Type B pancreatic cell (in vitro differentiated cells): ENCODE results near the gene ADAMTSL5. TPM values are rescaled to one million over a fixed set of nuclear protein-coding genes. Genes with fewer than 3 reads are reported as not detected.
"Not testable (repeated sequence)": the region's sequence is repeated elsewhere in the genome, so short reads cannot be mapped to it uniquely, and the experiment has no call there.

Experiments
- DNase-seq: peaks from one replicate; pipeline ENCODE4 v3.0.0; 2021; ENCODE audit warnings: mixed read lengths; ENCODE audit not compliant: unreplicated experiment; ENCODE audit errors: extremely low spot score
- H3K27ac Mint-ChIP-seq: 2 replicates; pipeline ENCODE4 v1.8.0; 2021; ENCODE audit warnings: mild to moderate bottlenecking, mixed read lengths
- H3K27me3 Mint-ChIP-seq: 2 replicates; pipeline ENCODE4 v1.8.0; 2021; ENCODE audit warnings: mixed read lengths
- H3K36me3 Mint-ChIP-seq: 2 replicates; pipeline ENCODE4 v1.8.0; 2021; ENCODE audit warnings: mixed read lengths
- H3K4me1 Mint-ChIP-seq: one replicate; pipeline ENCODE4 v1.8.0; 2021; ENCODE audit warnings: mixed read lengths; ENCODE audit not compliant: unreplicated experiment
- H3K4me3 Mint-ChIP-seq: 2 replicates; pipeline ENCODE4 v1.8.0; 2021; ENCODE audit warnings: mild to moderate bottlenecking, mixed read lengths
- H3K9me3 Mint-ChIP-seq: 2 replicates; pipeline ENCODE4 v1.8.0; 2021; ENCODE audit warnings: mixed read lengths
- CTCF ChIP-seq: fragments of 200-600 bp; sonication (generic); conservative IDR thresholded peaks from 2 replicates; pipeline ENCODE4 v1.5.0; 2021; ENCODE audit warnings: antibody characterized with exemption, mild to moderate bottlenecking
- total RNA-seq: library from RNA; stranded (reverse); gene quantifications from 2 replicates; pipeline ENCODE4 v1.2.1, GENCODE V29; 2021; ENCODE audit warnings: low replicate concordance

The ADAMTSL5 gene
- total RNA-seq, 1 donor from 2014 or later = 3.4 TPM

GRCh38 chr19:1483131-1483978 lies 29.5 kb downstream of the ADAMTSL5 start:
- TF ChIP-seq CTCF = no peak
- H3K36me3 Mint-ChIP-seq = peaks cover 4% of the 10 kb centered on the region
- no peaks in the 10 kb centered on the region for H3K9me3 Mint-ChIP-seq
- H3K4me1 Mint-ChIP-seq = peaks cover 6% of the 10 kb centered on the region
- H3K27ac Mint-ChIP-seq = no peak overlapping the region
- no peaks in the 10 kb centered on the region for H3K27me3 Mint-ChIP-seq
- H3K4me3 Mint-ChIP-seq = no peak overlapping the region
- DNase-seq = no peak

GRCh38 chr19:1482361-1483130 lies 30.3 kb downstream of the ADAMTSL5 start:
- H3K9me3 Mint-ChIP-seq = no peaks in the 10 kb centered on the region
- H3K4me1 Mint-ChIP-seq = peaks cover 6% of the 10 kb centered on the region
- TF ChIP-seq CTCF = no peak
- H3K4me3 Mint-ChIP-seq = peak overlapping the region; percentile 47
- DNase-seq = no peak
- no peak overlapping the region for H3K27ac Mint-ChIP-seq
- peaks cover 4% of the 10 kb centered on the region for H3K36me3 Mint-ChIP-seq
- no peaks in the 10 kb centered on the region for H3K27me3 Mint-ChIP-seq

GRCh38 chr19:1481893-1482360 lies 30.9 kb downstream of the ADAMTSL5 start:
- DNase-seq = peak; percentile 70
- H3K36me3 Mint-ChIP-seq = peaks cover 4% of the 10 kb centered on the region
- no peaks in the 10 kb centered on the region for H3K27me3 Mint-ChIP-seq
- H3K4me3 Mint-ChIP-seq = no peak overlapping the region
- H3K9me3 Mint-ChIP-seq = no peaks in the 10 kb centered on the region
- H3K27ac Mint-ChIP-seq = no peak overlapping the region
- peaks cover 6% of the 10 kb centered on the region for H3K4me1 Mint-ChIP-seq
- no peak for TF ChIP-seq CTCF

- H3K4me3 Mint-ChIP-seq = no peak overlapping the region
- no peaks in the 10 kb centered on the region for H3K9me3 Mint-ChIP-seq
- no peak for TF ChIP-seq CTCF
- H3K4me1 Mint-ChIP-seq = peaks cover 6% of the 10 kb centered on the region
- no peak overlapping the region for H3K27ac Mint-ChIP-seq
- no peak for DNase-seq
- no peaks in the 10 kb centered on the region for H3K27me3 Mint-ChIP-seq
- H3K36me3 Mint-ChIP-seq = peaks cover 4% of the 10 kb centered on the region
These were observed 31.5 kb downstream of the ADAMTSL5 start for GRCh38 chr19:1481224-1481892.

GRCh38 chr19:1478934-1479707 lies 33.7 kb downstream of the ADAMTSL5 start, which contains the start of gene C19orf25:
Gene C19orf25, minus strand, starts transcription at chr19:1479215. Its CDS starts 312 bp downstream, at chr19:1478903.
- Mint-ChIP-seq H3K36me3 (peaks cover 4% of the 10 kb centered on the region), H3K4me1 (peaks cover 6% of the 10 kb centered on the region), H3K27me3 (no peaks in the 10 kb centered on the region), H3K4me3 (peak within 1 kb of the TSS; percentile 99), H3K27ac (peak within 1 kb of the TSS; percentile 95), H3K9me3 (no peaks in the 10 kb centered on the region)
- DNase-seq = peak; percentile 93
- no peak for TF ChIP-seq CTCF

- H3K9me3 Mint-ChIP-seq, H3K36me3 Mint-ChIP-seq, H3K4me1 Mint-ChIP-seq, DNase-seq, H3K27me3 Mint-ChIP-seq: not testable (repeated sequence)
- Mint-ChIP-seq H3K4me3 (peak overlapping the region; percentile 68), H3K27ac (peak overlapping the region; percentile 36)
These were observed 35.8 kb downstream of the ADAMTSL5 start for GRCh38 chr19:1477056-1477455.
